ENCODE results near the gene WNT7A.

The WNT7A gene

DNA sequence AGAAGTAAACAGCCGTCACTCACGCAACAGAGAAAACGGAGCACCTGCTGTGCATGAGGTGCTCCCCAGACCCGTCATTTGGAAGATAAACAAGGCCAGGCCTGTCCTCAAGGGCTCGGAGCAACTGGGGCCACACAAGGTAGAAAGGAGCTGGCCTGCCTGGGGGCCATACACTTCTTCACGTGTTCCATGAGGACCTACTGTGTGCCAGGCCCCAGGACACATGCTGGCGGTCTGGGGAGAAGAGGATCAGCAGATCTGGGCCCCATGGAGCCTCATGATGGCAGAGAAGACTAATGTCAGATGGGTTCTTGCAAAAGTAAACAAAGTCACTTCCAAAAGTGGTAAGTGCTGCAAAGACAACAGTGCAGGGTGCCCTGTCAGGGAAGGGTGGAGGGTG lies 14.3 kb downstream of the WNT7A start:
- TF ChIP-seq, protein P1, sequence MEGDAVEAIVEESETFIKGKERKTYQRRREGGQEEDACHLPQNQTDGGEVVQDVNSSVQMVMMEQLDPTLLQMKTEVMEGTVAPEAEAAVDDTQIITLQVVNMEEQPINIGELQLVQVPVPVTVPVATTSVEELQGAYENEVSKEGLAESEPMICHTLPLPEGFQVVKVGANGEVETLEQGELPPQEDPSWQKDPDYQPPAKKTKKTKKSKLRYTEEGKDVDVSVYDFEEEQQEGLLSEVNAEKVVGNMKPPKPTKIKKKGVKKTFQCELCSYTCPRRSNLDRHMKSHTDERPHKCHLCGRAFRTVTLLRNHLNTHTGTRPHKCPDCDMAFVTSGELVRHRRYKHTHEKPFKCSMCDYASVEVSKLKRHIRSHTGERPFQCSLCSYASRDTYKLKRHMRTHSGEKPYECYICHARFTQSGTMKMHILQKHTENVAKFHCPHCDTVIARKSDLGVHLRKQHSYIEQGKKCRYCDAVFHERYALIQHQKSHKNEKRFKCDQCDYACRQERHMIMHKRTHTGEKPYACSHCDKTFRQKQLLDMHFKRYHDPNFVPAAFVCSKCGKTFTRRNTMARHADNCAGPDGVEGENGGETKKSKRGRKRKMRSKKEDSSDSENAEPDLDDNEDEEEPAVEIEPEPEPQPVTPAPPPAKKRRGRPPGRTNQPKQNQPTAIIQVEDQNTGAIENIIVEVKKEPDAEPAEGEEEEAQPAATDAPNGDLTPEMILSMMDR (IDR thresholded peaks at IDR 0.05; ENCODE audit: control insufficient read depth, insufficient read depth, low read depth, low read length, missing control alignments) = no peak
- DNase-seq (ENCODE audit: low read depth) = no peak
- no peak overlapping the region for H3K4me3 ChIP-seq (ENCODE audit: control insufficient read depth, low read depth, low read length)

DNA sequence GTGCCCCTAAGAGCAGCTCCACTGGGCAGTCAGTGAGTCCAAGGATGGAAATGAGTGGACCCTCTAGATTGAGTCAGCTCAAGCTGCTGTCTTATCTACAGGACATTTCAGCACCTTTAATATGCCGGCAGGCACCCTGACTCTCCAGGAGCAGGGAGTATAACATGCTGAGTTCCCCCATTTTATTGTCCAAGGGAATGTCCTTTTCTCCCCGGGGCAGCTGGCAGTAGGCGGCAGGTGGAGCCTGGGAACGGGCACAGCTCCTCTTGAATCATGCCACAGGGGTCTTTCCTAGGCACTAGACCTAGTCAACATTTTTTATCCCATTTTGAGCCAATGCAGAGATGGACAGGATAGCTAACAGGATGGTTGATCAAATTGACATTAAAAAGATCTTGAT lies 14.8 kb downstream of the WNT7A start:
- H3K4me3 ChIP-seq (ENCODE audit: control insufficient read depth, low read depth, low read length) = no peak overlapping the region
- TF ChIP-seq, protein P1 (IDR thresholded peaks at IDR 0.05; ENCODE audit: control insufficient read depth, insufficient read depth, low read depth, low read length, missing control alignments) = no peak
- no peak for DNase-seq (ENCODE audit: low read depth)

DNA sequence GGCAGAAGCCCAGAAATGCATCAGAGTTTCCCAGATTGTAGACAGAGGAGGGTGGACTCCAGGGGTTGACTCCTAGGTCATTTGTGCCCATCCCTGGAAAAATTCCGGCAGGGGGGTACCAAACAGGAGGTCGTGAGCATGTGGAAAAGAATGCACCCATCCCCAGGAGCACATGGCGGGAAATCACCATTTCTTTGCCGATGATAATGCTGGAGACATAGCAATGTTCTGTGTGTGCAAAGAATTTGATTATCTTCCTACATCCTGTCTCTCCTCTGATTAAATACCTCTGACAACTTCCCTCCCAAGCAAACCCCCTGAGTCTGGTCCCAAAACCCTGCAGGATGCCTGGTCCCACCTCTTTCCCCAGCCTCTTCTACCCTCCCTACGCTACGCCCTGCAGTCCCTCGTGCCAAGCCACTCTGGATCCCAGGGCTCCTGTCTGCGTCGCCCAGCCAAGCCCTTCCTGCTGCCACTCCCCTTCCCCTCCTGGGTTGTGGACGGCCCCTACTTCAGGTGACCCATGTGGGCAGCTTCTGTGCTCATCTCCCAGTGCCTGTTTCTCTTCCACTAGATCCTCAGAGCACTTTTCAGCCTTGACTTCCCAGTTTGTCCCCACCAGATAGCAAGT lies 15.8 kb downstream of the WNT7A start:
- DNase-seq (ENCODE audit: low read depth) = no peak

DNA sequence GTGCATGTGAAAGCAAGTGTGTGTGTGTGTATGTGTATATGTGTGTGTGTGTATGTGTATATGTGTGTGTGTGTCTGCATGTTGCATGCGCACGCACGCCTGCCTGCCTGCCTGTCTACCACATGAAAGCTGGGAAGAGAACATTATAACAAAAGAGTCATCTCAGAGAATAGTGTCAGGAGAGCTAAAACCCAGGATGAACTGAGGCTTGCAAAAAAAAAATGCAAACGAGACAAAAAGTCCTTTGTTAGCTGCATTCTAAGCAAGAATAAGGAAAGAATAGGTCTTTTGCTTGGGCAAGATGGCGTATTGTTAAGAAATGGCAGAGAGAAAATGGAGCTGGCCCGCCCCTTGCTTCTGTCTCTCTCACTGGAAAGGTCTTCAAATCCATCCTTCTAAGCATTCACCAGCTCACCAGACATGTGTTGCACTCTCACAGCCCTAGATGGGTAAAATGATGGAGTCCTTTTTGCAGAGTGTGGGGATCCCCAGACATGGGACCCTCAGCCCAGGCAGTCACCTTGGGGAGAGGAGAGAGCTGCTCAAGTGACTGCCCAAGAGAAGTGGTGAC lies 16.4 kb downstream of the WNT7A start:
- DNase-seq (ENCODE audit: low read depth) = no peak
- TF ChIP-seq, protein P1 (IDR thresholded peaks at IDR 0.05; ENCODE audit: control insufficient read depth, insufficient read depth, low read depth, low read length, missing control alignments) = no peak
- H3K4me3 ChIP-seq (ENCODE audit: control insufficient read depth, low read depth, low read length) = no peak overlapping the region

More for the DNA sequence above, 15.8 kb downstream of the WNT7A start:
- no peak overlapping the region for H3K4me3 ChIP-seq (ENCODE audit: control insufficient read depth, low read depth, low read length)
- TF ChIP-seq, protein P1 (IDR thresholded peaks at IDR 0.05; ENCODE audit: control insufficient read depth, insufficient read depth, low read depth, low read length, missing control alignments) = no peak

DNA sequence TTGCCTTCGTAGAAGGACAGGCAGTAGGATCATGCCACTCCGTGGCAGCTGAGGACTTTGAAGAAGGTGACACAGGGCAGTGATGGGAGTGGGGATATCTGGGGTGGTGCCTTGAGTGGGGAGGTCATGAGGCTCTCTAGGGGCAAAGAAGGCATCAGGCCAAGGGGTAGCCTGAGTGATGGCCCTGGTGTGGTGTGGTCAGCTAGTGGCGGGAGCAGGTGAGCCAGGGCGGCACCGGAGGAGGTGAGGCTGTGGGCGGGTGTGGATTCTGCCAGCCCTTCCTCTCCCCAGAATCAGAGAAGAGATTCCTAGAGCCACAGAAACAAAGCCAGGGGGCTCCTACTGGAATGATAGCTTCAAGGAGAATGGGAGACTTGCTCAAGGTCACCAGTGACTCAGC lies 18.4 kb downstream of the WNT7A start:
- H3K4me3 ChIP-seq (ENCODE audit: control insufficient read depth, low read depth, low read length) = no peak overlapping the region
- DNase-seq (ENCODE audit: low read depth) = no peak
- TF ChIP-seq, protein P1 (IDR thresholded peaks at IDR 0.05; ENCODE audit: control insufficient read depth, insufficient read depth, low read depth, low read length, missing control alignments) = no peak

DNA sequence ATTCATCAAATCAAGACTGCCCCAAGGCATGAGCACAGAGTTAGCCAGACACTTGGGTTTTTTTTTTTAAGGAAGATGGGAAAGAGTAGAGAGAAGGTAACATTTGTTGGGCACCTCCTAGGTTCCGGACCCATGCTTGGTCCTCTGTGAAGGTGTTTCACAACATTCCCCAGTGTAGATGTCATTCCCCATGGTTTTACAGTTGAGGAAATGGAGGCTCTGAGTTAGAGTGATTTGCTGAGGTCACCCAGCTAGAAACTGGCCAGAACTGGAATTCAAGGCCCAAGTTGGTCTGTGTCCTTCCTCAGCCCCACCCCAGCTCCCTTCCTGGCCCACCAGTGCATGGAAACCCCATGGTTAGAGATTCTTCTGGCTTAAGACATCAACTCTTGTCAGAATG lies 19.9 kb downstream of the WNT7A start:
- TF ChIP-seq, protein P1 (IDR thresholded peaks at IDR 0.05; ENCODE audit: control insufficient read depth, insufficient read depth, low read depth, low read length, missing control alignments) = no peak
- H3K4me3 ChIP-seq (ENCODE audit: control insufficient read depth, low read depth, low read length) = no peak overlapping the region
- no peak for DNase-seq (ENCODE audit: low read depth)
